K562 (cell line): Measurements from ENCODE around the gene SCAMP2.

Experiments used
- BHLHE40 ChIP-seq: IDR thresholded peaks from 2 replicates; pipeline ENCODE4 v1.6.1; 2011; ENCODE audit warnings: low read length, improper control_type of control experiment
- EP300 ChIP-seq: IDR thresholded peaks from 2 replicates; pipeline ENCODE4 v1.6.1; 2012; ENCODE audit warnings: low read length, improper control_type of control experiment
- FOS ChIP-seq: IDR thresholded peaks from 3 replicates; pipeline ENCODE4 v1.6.1; 2011; ENCODE audit not compliant: insufficient read length; ENCODE audit errors: extremely low read depth
- MED1 ChIP-seq: sonication (generic); formaldehyde crosslinking; IDR thresholded peaks from 2 replicates; pipeline ENCODE4 v1.8.1; 2023; ENCODE audit warnings: missing genetic modification reagents, borderline replicate concordance
- SMC3 ChIP-seq: conservative IDR thresholded peaks from 2 replicates; pipeline ENCODE4 v1.6.1; 2011; ENCODE audit warnings: low read depth, low read length, improper control_type of control experiment; ENCODE audit not compliant: insufficient read depth
- TARDBP ChIP-seq: fragments of 450-650 bp; IDR thresholded peaks from 2 replicates; pipeline ENCODE4 v1.6.1; 2016
- ZNF274 ChIP-seq: IDR thresholded peaks from 2 replicates; pipeline ENCODE4 v1.6.1; 2011; ENCODE audit warnings: low read depth, mild to moderate bottlenecking, low read length, moderate library complexity, borderline replicate concordance
- TF ChIP-seq, protein P1 (sequence below): sonication (generic); formaldehyde crosslinking; IDR thresholded peaks from 2 replicates; pipeline ENCODE4 v1.9.0; 2022; ENCODE audit warnings: mild to moderate bottlenecking, missing genetic modification reagents
- TF ChIP-seq, protein P2 (sequence below), 3 experiments: IDR thresholded peaks in 2 of 3; conservative IDR thresholded peaks in 1 of 3; 2 replicates each; pipeline ENCODE4 v1.5.1; 2011 to 2012; ENCODE audit warnings: low read length in 3 of 3, mild to moderate bottlenecking in 3 of 3, control low read depth in 2 of 3, improper control_type of control experiment in 1 of 3, inconsistent platforms in 1 of 3, low read depth in 1 of 3, mixed read lengths in 1 of 3, moderate library complexity in 1 of 3; ENCODE audit not compliant: insufficient read depth in 2 of 3
- TF ChIP-seq, protein P3 (sequence below): fragments of 450-650 bp; formaldehyde crosslinking; IDR thresholded peaks from 2 replicates; pipeline ENCODE4 v1.4.0; 2020; ENCODE audit warnings: mild to moderate bottlenecking, moderate library complexity
- TF ChIP-seq, protein P4 (sequence below): sonication (generic); formaldehyde crosslinking; IDR thresholded peaks from 2 replicates; pipeline ENCODE4 v1.8.1; 2023; ENCODE audit warnings: mild to moderate bottlenecking, missing genetic modification reagents

GRCh38 chr15:74799255-74799855 lies 73.8 kb downstream of the SCAMP2 start:
- TF ChIP-seq TARDBP (no peak), FOS (no peak), ZNF274 (no peak), SMC3 (no peak), BHLHE40 (no peak), EP300 (no peak), MED1 (CRISPR knock-in tag) (no peak)
- TF ChIP-seq, protein P1, sequence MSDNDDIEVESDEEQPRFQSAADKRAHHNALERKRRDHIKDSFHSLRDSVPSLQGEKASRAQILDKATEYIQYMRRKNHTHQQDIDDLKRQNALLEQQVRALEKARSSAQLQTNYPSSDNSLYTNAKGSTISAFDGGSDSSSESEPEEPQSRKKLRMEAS (CRISPR knock-in tag): no peak
- TF ChIP-seq, protein P2, sequence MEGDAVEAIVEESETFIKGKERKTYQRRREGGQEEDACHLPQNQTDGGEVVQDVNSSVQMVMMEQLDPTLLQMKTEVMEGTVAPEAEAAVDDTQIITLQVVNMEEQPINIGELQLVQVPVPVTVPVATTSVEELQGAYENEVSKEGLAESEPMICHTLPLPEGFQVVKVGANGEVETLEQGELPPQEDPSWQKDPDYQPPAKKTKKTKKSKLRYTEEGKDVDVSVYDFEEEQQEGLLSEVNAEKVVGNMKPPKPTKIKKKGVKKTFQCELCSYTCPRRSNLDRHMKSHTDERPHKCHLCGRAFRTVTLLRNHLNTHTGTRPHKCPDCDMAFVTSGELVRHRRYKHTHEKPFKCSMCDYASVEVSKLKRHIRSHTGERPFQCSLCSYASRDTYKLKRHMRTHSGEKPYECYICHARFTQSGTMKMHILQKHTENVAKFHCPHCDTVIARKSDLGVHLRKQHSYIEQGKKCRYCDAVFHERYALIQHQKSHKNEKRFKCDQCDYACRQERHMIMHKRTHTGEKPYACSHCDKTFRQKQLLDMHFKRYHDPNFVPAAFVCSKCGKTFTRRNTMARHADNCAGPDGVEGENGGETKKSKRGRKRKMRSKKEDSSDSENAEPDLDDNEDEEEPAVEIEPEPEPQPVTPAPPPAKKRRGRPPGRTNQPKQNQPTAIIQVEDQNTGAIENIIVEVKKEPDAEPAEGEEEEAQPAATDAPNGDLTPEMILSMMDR (IDR thresholded peaks at IDR 0.05 in 2 of 3, conservative IDR thresholded peaks at IDR 0.05 in 1 of 3; ENCODE audit: insufficient read depth in 2 of 3, low read depth in 1 of 3, low read length in 3 of 3): no peak
- TF ChIP-seq, protein P3, sequence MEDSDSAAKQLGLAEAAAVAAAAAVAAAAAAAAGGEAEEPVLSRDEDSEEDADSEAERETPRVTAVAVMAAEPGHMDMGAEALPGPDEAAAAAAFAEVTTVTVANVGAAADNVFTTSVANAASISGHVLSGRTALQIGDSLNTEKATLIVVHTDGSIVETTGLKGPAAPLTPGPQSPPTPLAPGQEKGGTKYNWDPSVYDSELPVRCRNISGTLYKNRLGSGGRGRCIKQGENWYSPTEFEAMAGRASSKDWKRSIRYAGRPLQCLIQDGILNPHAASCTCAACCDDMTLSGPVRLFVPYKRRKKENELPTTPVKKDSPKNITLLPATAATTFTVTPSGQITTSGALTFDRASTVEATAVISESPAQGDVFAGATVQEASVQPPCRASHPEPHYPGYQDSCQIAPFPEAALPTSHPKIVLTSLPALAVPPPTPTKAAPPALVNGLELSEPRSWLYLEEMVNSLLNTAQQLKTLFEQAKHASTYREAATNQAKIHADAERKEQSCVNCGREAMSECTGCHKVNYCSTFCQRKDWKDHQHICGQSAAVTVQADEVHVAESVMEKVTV: no peak
- TF ChIP-seq, protein P4, sequence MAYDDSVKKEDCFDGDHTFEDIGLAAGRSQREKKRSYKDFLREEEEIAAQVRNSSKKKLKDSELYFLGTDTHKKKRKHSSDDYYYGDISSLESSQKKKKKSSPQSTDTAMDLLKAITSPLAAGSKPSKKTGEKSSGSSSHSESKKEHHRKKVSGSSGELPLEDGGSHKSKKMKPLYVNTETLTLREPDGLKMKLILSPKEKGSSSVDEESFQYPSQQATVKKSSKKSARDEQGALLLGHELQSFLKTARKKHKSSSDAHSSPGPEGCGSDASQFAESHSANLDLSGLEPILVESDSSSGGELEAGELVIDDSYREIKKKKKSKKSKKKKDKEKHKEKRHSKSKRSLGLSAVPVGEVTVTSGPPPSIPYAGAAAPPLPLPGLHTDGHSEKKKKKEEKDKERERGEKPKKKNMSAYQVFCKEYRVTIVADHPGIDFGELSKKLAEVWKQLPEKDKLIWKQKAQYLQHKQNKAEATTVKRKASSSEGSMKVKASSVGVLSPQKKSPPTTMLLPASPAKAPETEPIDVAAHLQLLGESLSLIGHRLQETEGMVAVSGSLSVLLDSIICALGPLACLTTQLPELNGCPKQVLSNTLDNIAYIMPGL: no peak
